Measurements from ENCODE around the gene DNAI1.
"Not testable (repeated sequence)": the region's sequence is repeated elsewhere in the genome, so short reads cannot be mapped to it uniquely, and the experiment has no call there.

The DNAI1 gene

GRCh38 chr9:34431667-34432066, 26.9 kb upstream of the DNAI1 start:
- Histone ChIP-seq H3K9me3 (ENCODE audit: insufficient read depth, low read length) (no peaks in the 10 kb centered on the region), H3K4me3 (ENCODE audit: insufficient read depth, low read length, poor library complexity, severe bottlenecking) (no peak overlapping the region), H3K79me2 (ENCODE audit: insufficient read depth, low read length) (no peaks in the 10 kb centered on the region), H4K20me1 (ENCODE audit: low read depth, low read length) (no peaks in the 10 kb centered on the region), H3K9me2 (replicated peaks; ENCODE audit: insufficient read depth, low read length) (no peaks in the 10 kb centered on the region), H2AFZ (ENCODE audit: low read depth, low read length, severe bottlenecking) (no peak overlapping the region), H3K36me3 (ENCODE audit: low read length) (no peaks in the 10 kb centered on the region), H3K4me2 (ENCODE audit: low read depth, low read length, poor library complexity, severe bottlenecking) (no peak overlapping the region), H3F3A (ENCODE audit: insufficient read depth) (no peaks in the 10 kb centered on the region), H3K9ac (ENCODE audit: low read length) (no peak overlapping the region), H3K27ac (ENCODE audit: low read depth, low read length) (no peak overlapping the region), H3K27me3 (ENCODE audit: low read length) (no peaks in the 10 kb centered on the region)
- no peak for TF ChIP-seq EZH2phosphoT487 (conservative IDR thresholded peaks at IDR 0.05; ENCODE audit: low read length)
- no peak for TF ChIP-seq CTCF (IDR thresholded peaks at IDR 0.05; ENCODE audit: insufficient read depth, low read length, poor library complexity, severe bottlenecking)

GRCh38 chr9:34437006-34437925, 21.3 kb upstream of the DNAI1 start:
- Histone ChIP-seq H3K9me2 (replicated peaks; ENCODE audit: insufficient read depth, low read length) (no peaks in the 10 kb centered on the region), H4K20me1 (ENCODE audit: low read depth, low read length) (no peaks in the 10 kb centered on the region), H3K9me3 (ENCODE audit: insufficient read depth, low read length) (no peaks in the 10 kb centered on the region), H3K27me3 (ENCODE audit: low read length) (no peaks in the 10 kb centered on the region), H3K27ac (ENCODE audit: low read depth, low read length) (no peak overlapping the region), H3F3A (ENCODE audit: insufficient read depth) (no peaks in the 10 kb centered on the region), H3K4me3 (ENCODE audit: insufficient read depth, low read length, poor library complexity, severe bottlenecking) (no peak overlapping the region), H3K9ac (ENCODE audit: low read length) (no peak overlapping the region), H2AFZ (ENCODE audit: low read depth, low read length, severe bottlenecking) (no peak overlapping the region), H3K4me2 (ENCODE audit: low read depth, low read length, poor library complexity, severe bottlenecking) (no peak overlapping the region), H3K36me3 (ENCODE audit: low read length) (no peaks in the 10 kb centered on the region), H3K79me2 (ENCODE audit: insufficient read depth, low read length) (no peaks in the 10 kb centered on the region)
- TF ChIP-seq CTCF (IDR thresholded peaks at IDR 0.05; ENCODE audit: insufficient read depth, low read length, poor library complexity, severe bottlenecking) (peak; percentile 82), EZH2phosphoT487 (conservative IDR thresholded peaks at IDR 0.05; ENCODE audit: low read length) (no peak)

GRCh38 chr9:34437926-34438307, 20.7 kb upstream of the DNAI1 start:
- not testable (repeated sequence) for H3K79me2 ChIP-seq (ENCODE audit: insufficient read depth, low read length); H3K4me3 ChIP-seq (ENCODE audit: insufficient read depth, low read length, poor library complexity, severe bottlenecking); H3K4me2 ChIP-seq (ENCODE audit: low read depth, low read length, poor library complexity, severe bottlenecking); H3K9me3 ChIP-seq (ENCODE audit: insufficient read depth, low read length); H3K9me2 ChIP-seq (replicated peaks; ENCODE audit: insufficient read depth, low read length); H4K20me1 ChIP-seq (ENCODE audit: low read depth, low read length); H2AFZ ChIP-seq (ENCODE audit: low read depth, low read length, severe bottlenecking); H3K27ac ChIP-seq (ENCODE audit: low read depth, low read length); H3F3A ChIP-seq (ENCODE audit: insufficient read depth); H3K36me3 ChIP-seq (ENCODE audit: low read length); H3K9ac ChIP-seq (ENCODE audit: low read length); H3K27me3 ChIP-seq (ENCODE audit: low read length)

GRCh38 chr9:34438465-34438864, 20.1 kb upstream of the DNAI1 start:
- H4K20me1 ChIP-seq (ENCODE audit: low read depth, low read length); H3K27me3 ChIP-seq (ENCODE audit: low read length); H3K4me3 ChIP-seq (ENCODE audit: insufficient read depth, low read length, poor library complexity, severe bottlenecking); H2AFZ ChIP-seq (ENCODE audit: low read depth, low read length, severe bottlenecking); H3K9me2 ChIP-seq (replicated peaks; ENCODE audit: insufficient read depth, low read length); H3K9me3 ChIP-seq (ENCODE audit: insufficient read depth, low read length); H3K36me3 ChIP-seq (ENCODE audit: low read length); H3K27ac ChIP-seq (ENCODE audit: low read depth, low read length); H3K4me2 ChIP-seq (ENCODE audit: low read depth, low read length, poor library complexity, severe bottlenecking); H3F3A ChIP-seq (ENCODE audit: insufficient read depth); H3K79me2 ChIP-seq (ENCODE audit: insufficient read depth, low read length); H3K9ac ChIP-seq (ENCODE audit: low read length): not testable (repeated sequence)

Measured in SU-DHL-6 (cell line).